CD8-positive, alpha-beta memory T cell (primary cell): ENCODE data around the gene TBC1D5. TPM values are rescaled to one million over a fixed set of nuclear protein-coding genes. Genes with fewer than 3 reads are reported as not detected.
A peak's percentile ranks its signal among the peaks of the same experiment; 100 is the strongest.
"Not testable (repeated sequence)": the region's sequence is repeated elsewhere in the genome, so short reads cannot be mapped to it uniquely, and the experiment has no call there.

Experiments used
- CTCF ChIA-PET: fragments of 350-600 bp; sonication (Branson Sonifier 250); formaldehyde crosslinking; loops from one replicate; lab custom pipeline; 2021; ENCODE audit warnings: antibody characterized with exemption; lab: Charles Lee
- POLR2A ChIA-PET: fragments of 350-600 bp; sonication (Branson Sonifier 250); formaldehyde crosslinking; loops from one replicate; lab custom pipeline; 2021; ENCODE audit warnings: antibody characterized with exemption; lab: Charles Lee
- DNase-seq, 5 donors: peaks; one replicate each; pipeline versions ENCODE4 v3.0.0 to v3.0.0-alpha.2; 2020 to 2022; ENCODE audit warnings: mixed read lengths in 1 of 5
- H3K27ac ChIP-seq: one replicate; pipeline ENCODE4 v1.7.0; 2013; ENCODE audit warnings: low read depth, mild to moderate bottlenecking, low read length, moderate library complexity
- H3K27me3 ChIP-seq: 2 replicates; pipeline ENCODE4 v1.7.0; 2013; ENCODE audit warnings: low read length, mild to moderate bottlenecking; ENCODE audit not compliant: insufficient read depth, poor library complexity, severe bottlenecking
- H3K36me3 ChIP-seq: 2 replicates; pipeline ENCODE4 v1.7.0; 2013; ENCODE audit warnings: mild to moderate bottlenecking, low read length, moderate library complexity; ENCODE audit not compliant: insufficient read depth
- H3K4me1 ChIP-seq: 2 replicates; pipeline ENCODE4 v1.7.0; 2013; ENCODE audit warnings: mild to moderate bottlenecking, low read length, moderate library complexity; ENCODE audit not compliant: insufficient read depth
- H3K4me3 ChIP-seq: 2 replicates; pipeline ENCODE4 v1.7.0; 2013; ENCODE audit warnings: mild to moderate bottlenecking, low read length
- H3K9me3 ChIP-seq: 2 replicates; pipeline ENCODE4 v1.7.0; 2013; ENCODE audit warnings: mild to moderate bottlenecking, low read length
- H3K27ac Mint-ChIP-seq, 8 donors: one replicate each; pipeline ENCODE4 v1.8.0; 2020 to 2021; ENCODE audit warnings: mixed read lengths in 8 of 8, mild to moderate bottlenecking in 6 of 8, inconsistent platforms in 3 of 8, moderate library complexity in 3 of 8
- H3K27me3 Mint-ChIP-seq, 2 donors: one replicate each; pipeline ENCODE4 v1.8.0; 2020 to 2021; ENCODE audit warnings: mixed read lengths in 2 of 2, mild to moderate bottlenecking in 1 of 2, moderate library complexity in 1 of 2
- H3K36me3 Mint-ChIP-seq, 3 donors: one replicate each; pipeline ENCODE4 v1.8.0; 2020 to 2021; ENCODE audit warnings: mixed read lengths in 3 of 3, inconsistent platforms in 1 of 3, mild to moderate bottlenecking in 1 of 3
- H3K4me1 Mint-ChIP-seq, 3 donors: one replicate each; pipeline ENCODE4 v1.8.0; 2020 to 2021; ENCODE audit warnings: mixed read lengths in 3 of 3, inconsistent platforms in 1 of 3, mild to moderate bottlenecking in 1 of 3
- H3K4me3 Mint-ChIP-seq, 7 donors: one replicate each; pipeline ENCODE4 v1.8.0; 2020 to 2021; ENCODE audit warnings: mixed read lengths in 7 of 7, mild to moderate bottlenecking in 6 of 7, moderate library complexity in 4 of 7, inconsistent platforms in 2 of 7
- H3K9me3 Mint-ChIP-seq, 5 donors: one replicate each; pipeline ENCODE4 v1.8.0; 2020 to 2022; ENCODE audit warnings: mixed read lengths in 5 of 5, mild to moderate bottlenecking in 3 of 5, moderate library complexity in 2 of 5, inconsistent platforms in 1 of 5
- polyA plus RNA-seq: library from polyadenylated mRNA; unstranded; fragments of 300-500 nt; fragmentation: Illumina TruSeq; gene quantifications from one replicate; pipeline ENCODE4 v1.2.3, GENCODE V29; 2021
- total RNA-seq, 2 experiments: library from RNA; stranded (reverse); gene quantifications; one replicate each; pipeline ENCODE4 v1.2.3, GENCODE V29; 2021

The TBC1D5 gene
- total and polyA plus RNA-seq, 3 experiments from 2014 or later = 35.8 to 45.1 (median 40.0) TPM

DNA sequence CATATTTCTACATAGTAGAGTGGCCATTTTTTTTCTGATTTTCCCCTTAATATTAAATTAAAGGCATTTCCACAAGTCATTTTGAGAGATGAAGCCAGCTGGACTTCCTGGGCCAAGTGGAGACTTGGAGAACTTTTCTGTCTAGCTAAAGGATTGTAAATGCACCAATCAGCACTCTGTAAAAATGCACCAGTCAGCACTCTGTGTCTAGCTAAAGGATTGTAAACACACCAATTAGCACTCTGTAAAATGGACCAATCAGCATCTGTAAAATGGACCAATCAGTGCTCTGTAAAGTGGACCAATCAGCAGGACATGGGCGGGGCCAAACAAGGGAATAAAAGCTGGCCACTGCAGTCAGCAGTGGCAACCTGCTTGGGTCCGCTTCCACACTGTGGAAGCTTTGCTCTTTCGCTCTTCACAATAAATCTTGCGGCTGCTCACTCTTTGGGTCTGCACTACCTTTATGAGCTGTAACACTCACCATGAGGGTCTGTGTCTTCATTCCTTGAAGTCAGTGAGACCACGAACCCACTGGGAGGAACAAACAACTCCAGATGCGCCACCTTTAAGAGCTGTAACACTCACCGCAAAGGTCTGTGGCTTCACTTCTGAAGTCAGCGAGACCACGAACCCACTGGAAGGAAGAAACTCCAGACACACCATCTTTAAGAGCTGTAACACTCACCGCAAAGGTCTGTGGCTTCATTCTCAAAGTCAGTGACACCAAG is 31.9 kb upstream of the TBC1D5 start:
- not testable (repeated sequence) for H3K27me3 ChIP-seq, H3K9me3 ChIP-seq, H3K27me3 Mint-ChIP-seq, H3K4me1 ChIP-seq, H3K36me3 Mint-ChIP-seq, H3K27ac ChIP-seq, H3K36me3 ChIP-seq, H3K9me3 Mint-ChIP-seq
- Mint-ChIP-seq H3K4me3 (peak overlapping the region in 6 of 7 donors; percentile 68 to 81 (median 79)), H3K27ac (peak overlapping the region in 7 of 8 donors; percentile 16 to 80 (median 77)), H3K4me1 (peaks cover 14 to 17% (median 17%) of the 10 kb centered on the region in 3 donors)
- ChIA-PET POLR2A (interaction anchor here (0.6 kb wide), 1 partner anchor 31 kb away, joined by 3 read pairs; no protein-coding TSS in a partner anchor), CTCF (interaction anchor here (1.4 kb wide), 1 partner anchor 66 kb away, joined by 3 read pairs; no protein-coding TSS in a partner anchor)
- H3K4me3 ChIP-seq = peak overlapping the region; percentile 50
- DNase-seq = peak in 4 of 5 donors; percentile 28 to 74 (median 58)

- H3K4me3 ChIP-seq = no peak overlapping the region
- no peaks in the 10 kb centered on the region for H3K9me3 Mint-ChIP-seq
- DNase-seq = no peak
- no peak overlapping the region for H3K4me3 Mint-ChIP-seq
- POLR2A ChIA-PET = no interaction called here
- H3K27ac Mint-ChIP-seq = no peak overlapping the region
- H3K9me3 ChIP-seq = no peaks in the 10 kb centered on the region
- H3K36me3 ChIP-seq = no peaks in the 10 kb centered on the region
- CTCF ChIA-PET = interaction anchor here (1.5 kb wide), 1 partner anchor 9 kb away, joined by 3 read pairs; no protein-coding TSS in a partner anchor
- peaks cover 9% of the 10 kb centered on the region for H3K4me1 ChIP-seq
- no peaks in the 10 kb centered on the region for H3K27me3 ChIP-seq
- H3K4me1 Mint-ChIP-seq = peaks cover 14 to 17% (median 17%) of the 10 kb centered on the region in 3 donors
- H3K27ac ChIP-seq = no peak overlapping the region
- H3K36me3 Mint-ChIP-seq = no peaks in the 10 kb centered on the region
- H3K27me3 Mint-ChIP-seq = peaks cover 8 to 10% of the 10 kb centered on the region in 2 donors
Measured at GRCh38 chr3:17772556-17772955, 30.1 kb upstream of the TBC1D5 start.

- no peak for DNase-seq
- Mint-ChIP-seq H3K36me3 (no peaks in the 10 kb centered on the region), H3K4me3 (no peak overlapping the region), H3K27ac (peak overlapping the region in 1 of 8 donors; percentile 12), H3K4me1 (peaks cover 14 to 17% (median 17%) of the 10 kb centered on the region in 3 donors), H3K27me3 (peaks cover 8% of the 10 kb centered on the region in 2 donors), H3K9me3 (no peaks in the 10 kb centered on the region)
- ChIA-PET POLR2A (no interaction called here), CTCF (no interaction called here)
- H3K36me3 ChIP-seq = no peaks in the 10 kb centered on the region
- H3K27me3 ChIP-seq = no peaks in the 10 kb centered on the region
- no peak overlapping the region for H3K4me3 ChIP-seq
- no peaks in the 10 kb centered on the region for H3K9me3 ChIP-seq
- H3K27ac ChIP-seq = no peak overlapping the region
- H3K4me1 ChIP-seq = peaks cover 9% of the 10 kb centered on the region
Measured at GRCh38 chr3:17771177-17772017, 29.0 kb upstream of the TBC1D5 start.

DNA sequence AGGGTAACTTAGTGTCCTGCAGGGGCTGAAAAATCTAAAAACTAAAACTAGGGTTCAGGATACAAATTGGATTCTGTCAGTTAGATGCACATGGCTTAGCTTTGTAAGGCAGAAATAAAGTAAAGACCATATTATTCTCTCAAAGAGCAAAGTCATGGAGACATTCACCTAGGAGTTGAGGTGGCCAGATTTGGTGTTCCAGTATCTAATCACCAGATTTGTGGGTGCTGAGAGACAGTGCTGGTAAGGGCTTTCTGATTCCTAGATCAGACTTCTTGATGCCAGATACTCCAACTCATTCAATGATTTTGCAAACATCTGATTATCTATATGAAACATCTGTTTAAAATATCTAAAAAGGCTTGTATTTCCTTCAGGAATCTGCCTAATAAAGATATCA is 28.3 kb upstream of the TBC1D5 start:
- Histone ChIP-seq H3K9me3 (no peaks in the 10 kb centered on the region), H3K27ac (no peak overlapping the region), H3K4me3 (no peak overlapping the region), H3K4me1 (peaks cover 9% of the 10 kb centered on the region), H3K27me3 (no peaks in the 10 kb centered on the region), H3K36me3 (no peaks in the 10 kb centered on the region)
- CTCF ChIA-PET = no interaction called here
- no peaks in the 10 kb centered on the region for H3K9me3 Mint-ChIP-seq
- no peak overlapping the region for H3K4me3 Mint-ChIP-seq
- no peaks in the 10 kb centered on the region for H3K36me3 Mint-ChIP-seq
- peaks cover 8% of the 10 kb centered on the region in 2 donors for H3K27me3 Mint-ChIP-seq
- POLR2A ChIA-PET = no interaction called here
- peak overlapping the region in 1 of 8 donors; percentile 17 for H3K27ac Mint-ChIP-seq
- peaks cover 14 to 17% (median 16%) of the 10 kb centered on the region in 3 donors for H3K4me1 Mint-ChIP-seq
- no peak for DNase-seq

DNA sequence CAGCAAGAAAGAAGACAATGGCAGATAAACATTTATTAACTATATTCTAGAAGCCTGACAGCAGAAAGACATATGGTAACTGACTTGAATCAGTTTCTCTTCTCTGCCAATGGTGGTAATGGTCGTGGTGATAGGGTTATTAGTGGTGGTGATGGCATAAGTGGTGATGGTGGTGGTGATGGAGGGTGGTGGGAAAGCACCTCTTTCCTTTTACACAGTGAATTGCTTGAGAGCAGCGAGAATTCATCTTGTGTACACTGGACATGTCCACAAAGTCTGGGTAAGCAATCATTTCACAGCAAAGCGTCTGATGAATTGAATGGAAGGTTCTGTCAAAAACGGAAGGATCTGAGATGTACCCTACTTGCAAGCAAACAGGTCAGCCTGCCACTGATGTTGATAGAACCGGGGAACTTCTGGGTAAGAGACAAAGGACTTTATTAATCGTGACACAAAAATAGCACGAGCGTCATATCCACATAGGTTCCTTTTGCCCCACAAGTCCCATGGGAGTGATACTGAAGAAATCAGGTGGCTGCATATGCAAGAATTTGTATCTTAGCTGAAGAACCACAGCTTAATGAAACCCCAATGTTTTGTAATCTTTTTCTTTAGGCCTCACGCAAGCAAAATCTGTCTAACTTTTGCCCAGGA is 23.5 kb upstream of the TBC1D5 start:
- Histone ChIP-seq H3K4me3 (no peak overlapping the region), H3K27me3 (no peaks in the 10 kb centered on the region), H3K4me1 (no peaks in the 10 kb centered on the region), H3K27ac (no peak overlapping the region), H3K9me3 (no peaks in the 10 kb centered on the region), H3K36me3 (no peaks in the 10 kb centered on the region)
- Mint-ChIP-seq H3K27me3 (peaks cover 5 to 16% of the 10 kb centered on the region in 2 donors), H3K27ac (no peak overlapping the region), H3K9me3 (no peaks in the 10 kb centered on the region), H3K36me3 (no peaks in the 10 kb centered on the region), H3K4me1 (no peaks in the 10 kb centered on the region), H3K4me3 (no peak overlapping the region)
- POLR2A ChIA-PET = no interaction called here
- CTCF ChIA-PET = no interaction called here
- DNase-seq = no peak

- Histone ChIP-seq H3K27me3 (no peaks in the 10 kb centered on the region), H3K4me3 (no peak overlapping the region), H3K36me3 (no peaks in the 10 kb centered on the region), H3K27ac (no peak overlapping the region), H3K4me1 (no peaks in the 10 kb centered on the region), H3K9me3 (no peaks in the 10 kb centered on the region)
- H3K4me3 Mint-ChIP-seq = no peak overlapping the region
- ChIA-PET POLR2A (no interaction called here), CTCF (no interaction called here)
- peaks cover 2 to 16% of the 10 kb centered on the region in 2 donors for H3K27me3 Mint-ChIP-seq
- no peak overlapping the region for H3K27ac Mint-ChIP-seq
- H3K36me3 Mint-ChIP-seq = no peaks in the 10 kb centered on the region
- no peaks in the 10 kb centered on the region for H3K9me3 Mint-ChIP-seq
- no peak for DNase-seq
- H3K4me1 Mint-ChIP-seq = peaks cover 0 to under 1% (median 0%) of the 10 kb centered on the region in 3 donors
Measured at GRCh38 chr3:17761563-17761962, 19.1 kb upstream of the TBC1D5 start.

GRCh38 chr3:17759901-17760300 is 17.5 kb upstream of the TBC1D5 start:
- Mint-ChIP-seq H3K27ac (no peak overlapping the region), H3K27me3 (peaks cover 2 to 16% of the 10 kb centered on the region in 2 donors), H3K4me3 (no peak overlapping the region), H3K36me3 (no peaks in the 10 kb centered on the region), H3K4me1 (peaks cover 4 to 11% (median 11%) of the 10 kb centered on the region in 3 donors), H3K9me3 (no peaks in the 10 kb centered on the region)
- POLR2A ChIA-PET = no interaction called here
- no peak overlapping the region for H3K27ac ChIP-seq
- CTCF ChIA-PET = no interaction called here
- no peaks in the 10 kb centered on the region for H3K4me1 ChIP-seq
- H3K9me3 ChIP-seq = no peaks in the 10 kb centered on the region
- H3K36me3 ChIP-seq = no peaks in the 10 kb centered on the region
- H3K27me3 ChIP-seq = no peaks in the 10 kb centered on the region
- no peak for DNase-seq
- no peak overlapping the region for H3K4me3 ChIP-seq
